ENCODE results near the gene TBC1D14. TPM values are rescaled to one million over a fixed set of nuclear protein-coding genes. Genes with fewer than 3 reads are reported as not detected.

Gene TBC1D14
- total and polyA plus RNA-seq, 3 donors from 2014 or later: 78.0 to 98.8 (median 87.6) TPM

GRCh38 chr4:7029212-7029611 is 119.6 kb downstream of the TBC1D14 start:
- H3K9me3 ChIP-seq: no peaks in the 10 kb centered on the region
- H3K27me3 ChIP-seq: no peaks in the 10 kb centered on the region
- no peaks in the 10 kb centered on the region for H3K4me1 ChIP-seq
- H3K36me3 ChIP-seq (ENCODE audit: low read depth, missing control alignments): no peaks in the 10 kb centered on the region
- no peak for TF ChIP-seq POLR2A (IDR thresholded peaks at IDR 0.05)
- TF ChIP-seq, protein P1, sequence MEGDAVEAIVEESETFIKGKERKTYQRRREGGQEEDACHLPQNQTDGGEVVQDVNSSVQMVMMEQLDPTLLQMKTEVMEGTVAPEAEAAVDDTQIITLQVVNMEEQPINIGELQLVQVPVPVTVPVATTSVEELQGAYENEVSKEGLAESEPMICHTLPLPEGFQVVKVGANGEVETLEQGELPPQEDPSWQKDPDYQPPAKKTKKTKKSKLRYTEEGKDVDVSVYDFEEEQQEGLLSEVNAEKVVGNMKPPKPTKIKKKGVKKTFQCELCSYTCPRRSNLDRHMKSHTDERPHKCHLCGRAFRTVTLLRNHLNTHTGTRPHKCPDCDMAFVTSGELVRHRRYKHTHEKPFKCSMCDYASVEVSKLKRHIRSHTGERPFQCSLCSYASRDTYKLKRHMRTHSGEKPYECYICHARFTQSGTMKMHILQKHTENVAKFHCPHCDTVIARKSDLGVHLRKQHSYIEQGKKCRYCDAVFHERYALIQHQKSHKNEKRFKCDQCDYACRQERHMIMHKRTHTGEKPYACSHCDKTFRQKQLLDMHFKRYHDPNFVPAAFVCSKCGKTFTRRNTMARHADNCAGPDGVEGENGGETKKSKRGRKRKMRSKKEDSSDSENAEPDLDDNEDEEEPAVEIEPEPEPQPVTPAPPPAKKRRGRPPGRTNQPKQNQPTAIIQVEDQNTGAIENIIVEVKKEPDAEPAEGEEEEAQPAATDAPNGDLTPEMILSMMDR (IDR thresholded peaks at IDR 0.05): no peak
- intact Hi-C loops (cut with DNase I; ENCODE audit: low total_unique reads): no loop called here
- 97% methylated on average over 12 of the region's 12 CpGs for WGBS, 2 donors
- no peak for DNase-seq
- H3K4me3 ChIP-seq: no peak overlapping the region
- no peak overlapping the region for H3K27ac ChIP-seq

- H3K4me1 ChIP-seq: no peaks in the 10 kb centered on the region
- no peak overlapping the region for H3K27ac ChIP-seq
- no peak for DNase-seq
- intact Hi-C loops (cut with DNase I; ENCODE audit: low total_unique reads): no loop called here
- 92 to 93% methylated on average over 10 of the region's 10 CpGs for WGBS, 2 donors
- H3K9me3 ChIP-seq: no peaks in the 10 kb centered on the region
- no peaks in the 10 kb centered on the region for H3K27me3 ChIP-seq
- no peaks in the 10 kb centered on the region for H3K36me3 ChIP-seq (ENCODE audit: low read depth, missing control alignments)
- no peak for TF ChIP-seq POLR2A (IDR thresholded peaks at IDR 0.05)
- TF ChIP-seq, protein P1 (IDR thresholded peaks at IDR 0.05): no peak
- no peak overlapping the region for H3K4me3 ChIP-seq
These were observed 120.3 kb downstream of the TBC1D14 start for GRCh38 chr4:7029921-7030320.

- Histone ChIP-seq H3K4me1 (no peaks in the 10 kb centered on the region), H3K9me3 (no peaks in the 10 kb centered on the region), H3K36me3 (ENCODE audit: low read depth, missing control alignments) (no peaks in the 10 kb centered on the region), H3K27ac (no peak overlapping the region), H3K27me3 (no peaks in the 10 kb centered on the region), H3K4me3 (no peak overlapping the region)
- TF ChIP-seq, protein P1 (IDR thresholded peaks at IDR 0.05): no peak
- no peak for TF ChIP-seq POLR2A (IDR thresholded peaks at IDR 0.05)
- DNase-seq: no peak
- intact Hi-C loops (cut with DNase I; ENCODE audit: low total_unique reads): no loop called here
- 95 to 96% methylated on average over 9 to 10 of the region's 10 CpGs for whole genome bisulfite sequencing, 2 donors
These were observed 121.2 kb downstream of the TBC1D14 start for GRCh38 chr4:7030856-7031255.

GRCh38 chr4:7031558-7032449 is 122.2 kb downstream of the TBC1D14 start:
- 83 to 86% methylated on average over 29 to 35 of the region's 35 CpGs for WGBS, 2 donors
- no peak for DNase-seq
- Histone ChIP-seq H3K4me3 (no peak overlapping the region), H3K4me1 (no peaks in the 10 kb centered on the region), H3K36me3 (ENCODE audit: low read depth, missing control alignments) (no peaks in the 10 kb centered on the region), H3K27me3 (no peaks in the 10 kb centered on the region), H3K9me3 (no peaks in the 10 kb centered on the region), H3K27ac (no peak overlapping the region)
- TF ChIP-seq POLR2A (IDR thresholded peaks at IDR 0.05): no peak
- TF ChIP-seq, protein P1 (IDR thresholded peaks at IDR 0.05): no peak
- intact Hi-C loops (cut with DNase I; ENCODE audit: low total_unique reads): no loop called here

DNA sequence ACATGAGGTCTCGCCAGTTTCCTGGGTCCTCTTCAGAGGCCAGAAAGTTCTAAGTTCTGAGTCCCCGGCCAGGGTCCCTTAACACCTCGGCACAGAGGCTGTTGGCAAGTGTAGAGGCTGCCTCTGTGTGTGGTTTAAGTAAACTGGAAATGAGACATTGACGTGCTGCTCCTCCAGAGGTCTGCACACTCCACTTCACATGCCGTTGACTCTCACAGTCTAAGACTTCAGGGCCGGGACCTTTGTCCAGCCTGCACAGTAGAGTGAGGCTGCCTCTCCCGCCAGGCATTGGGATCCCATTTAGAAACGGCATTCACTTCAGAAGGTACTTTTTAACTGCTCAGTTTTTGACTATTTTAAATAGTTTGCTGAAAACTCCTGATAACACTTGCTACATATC is 123.0 kb downstream of the TBC1D14 start:
- Histone ChIP-seq H3K27me3 (no peaks in the 10 kb centered on the region), H3K9me3 (no peaks in the 10 kb centered on the region), H3K27ac (no peak overlapping the region), H3K4me1 (no peaks in the 10 kb centered on the region), H3K4me3 (no peak overlapping the region), H3K36me3 (ENCODE audit: low read depth, missing control alignments) (no peaks in the 10 kb centered on the region)
- no peak for DNase-seq
- WGBS, 2 donors: 89 to 90% methylated on average over 8 of the region's 8 CpGs
- TF ChIP-seq, protein P1 (IDR thresholded peaks at IDR 0.05): no peak
- TF ChIP-seq POLR2A (IDR thresholded peaks at IDR 0.05): no peak
- intact Hi-C loops (cut with DNase I; ENCODE audit: low total_unique reads): no loop called here

Measured in testis (tissue), 3 donors.